Articular chondrocyte of knee joint (primary cell): ENCODE measurements around the gene FAM114A1. TPM values are rescaled to one million over a fixed set of nuclear protein-coding genes. Genes with fewer than 3 reads are reported as not detected.

ENCODE experiments used
- small RNA-seq: library from RNA; depleted of rRNA; stranded (forward); fragments of <200 nt; gene quantifications from one replicate; pipeline ENCODE3, GENCODE V24; 2012
- total RNA-seq: library from RNA; depleted of rRNA; stranded (reverse); fragments of >200 nt; gene quantifications from 2 replicates; pipeline ENCODE4 v1.2.3, GENCODE V29; 2012

Gene FAM114A1
- total RNA-seq, result 387 and 432 TPM in 2 replicates

DNA sequence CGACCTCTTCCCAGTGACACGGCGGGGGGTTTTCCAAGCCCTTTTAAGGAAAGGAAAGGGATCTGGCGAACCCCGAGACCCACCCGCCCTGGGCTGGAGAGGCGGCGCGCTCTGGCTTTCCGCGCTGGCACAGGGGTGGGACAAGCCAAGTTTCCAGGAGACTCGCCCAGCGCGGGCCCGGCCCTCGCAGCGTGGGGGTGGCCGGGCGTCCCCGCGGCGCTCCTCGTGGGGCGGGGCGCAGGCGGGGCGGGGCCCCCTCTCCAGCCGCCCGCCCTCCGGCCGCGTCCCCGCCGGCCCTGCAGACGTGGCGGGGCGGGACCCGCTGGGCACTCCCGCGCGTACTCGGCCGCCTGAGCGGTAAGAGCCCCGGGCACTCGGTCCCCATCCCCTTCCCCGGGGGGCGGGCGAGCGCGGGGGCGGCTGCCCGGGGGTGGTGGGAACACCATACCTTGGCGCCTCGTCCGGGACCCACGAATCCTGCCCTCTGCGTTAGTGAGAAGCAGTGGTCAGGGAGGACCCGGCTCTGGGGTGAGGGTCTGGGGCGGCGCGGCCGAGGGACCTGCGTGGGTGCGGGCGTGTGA is at the start of gene FAM114A1:
Gene FAM114A1, plus strand, starts transcription at position 329 of the 581 bp plus-strand sequence. CDS start 10,273 bp downstream, outside the sequence.

DNA sequence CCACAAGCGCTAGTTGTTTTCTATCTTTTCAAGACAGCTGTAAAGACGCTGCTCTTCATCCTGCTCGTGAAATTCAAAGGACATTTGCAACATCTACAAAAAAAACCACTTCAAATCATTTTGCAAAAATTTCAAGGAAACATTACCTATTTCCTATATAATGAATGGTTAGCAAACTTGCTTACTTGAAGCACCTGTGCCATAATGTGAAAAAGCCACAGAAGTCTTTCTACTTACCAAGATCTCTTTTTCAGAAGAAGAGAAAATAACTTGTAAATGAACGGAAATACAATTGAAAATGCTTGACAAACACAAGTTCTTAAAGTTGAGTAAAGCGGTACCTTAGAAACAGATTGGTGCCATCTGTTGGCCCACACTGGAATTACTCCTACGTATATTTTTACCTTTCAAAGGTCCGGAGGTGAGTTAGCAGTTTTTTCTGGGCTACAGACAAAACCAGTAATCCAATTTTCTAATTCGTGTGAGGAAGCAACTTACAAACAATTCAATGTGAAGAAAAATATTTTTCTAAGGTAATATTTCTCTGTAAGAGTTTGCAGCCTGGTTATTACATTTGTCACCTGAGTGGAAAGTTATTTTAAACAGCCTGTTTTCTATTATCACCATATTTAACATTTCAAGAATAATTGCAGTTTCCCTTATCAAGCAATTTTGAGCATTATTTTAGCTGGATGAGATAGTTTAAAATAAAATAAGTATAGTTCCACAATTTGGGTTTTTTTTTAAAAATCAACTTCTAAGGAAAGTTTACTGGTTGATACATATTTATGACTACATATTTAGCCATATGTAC is 10.9 kb upstream of the FAM114A1 start, which contains the start of gene TLR6:
Gene TLR6, minus strand, starts transcription at position 294 of the 814 bp plus-strand sequence. CDS start 27,344 bp downstream, outside the sequence.

Small RNA genes lying within 50 kb of the gene (small RNA-seq; reads per million reads assigned to genes)
- gene MIR574, result 16.8 reads per million, percentile 95 among the genes with 10 or more reads in this experiment

Other genes starting within 250 kb of the FAM114A1 start
- 35.0 and 41.0 TPM in 2 replicates for gene KLF3, start 203.6 kb upstream of the FAM114A1 start, total RNA-seq
- gene TLR10, start 84.8 kb upstream of the FAM114A1 start, total RNA-seq, result not detected in 2 replicates
- gene TLR1, start 63.0 kb upstream of the FAM114A1 start, total RNA-seq, result 3.0 and 8.4 TPM in 2 replicates
- 5.7 and 6.1 TPM in 2 replicates for gene TLR6, start 11.0 kb upstream of the FAM114A1 start, total RNA-seq
- gene TMEM156, start 164.6 kb downstream of the FAM114A1 start, total RNA-seq, result not detected in 2 replicates
- gene KLHL5, start 194.4 kb downstream of the FAM114A1 start, total RNA-seq, result 51.9 and 60.7 TPM in 2 replicates